GOT3 (cell line): ENCODE results near the gene CELF4.

Experiments used
- DNase-seq: peaks from one replicate; lab custom pipeline; 2025; ENCODE audit warnings: mixed read lengths; lab: John Stamatoyannopoulos, UW

Gene CELF4

GRCh38 chr18:37280701-37281393 is 284.8 kb downstream of the CELF4 start:
- DNase-seq = no peak

- no peak for DNase-seq
Observed at GRCh38 chr18:37277804-37278203, 287.8 kb downstream of the CELF4 start.

GRCh38 chr18:37276111-37276890 is 289.3 kb downstream of the CELF4 start:
- no peak for DNase-seq

- no peak for DNase-seq
Observed at GRCh38 chr18:37275237-37275741, 290.3 kb downstream of the CELF4 start.

- DNase-seq = no peak
Observed at GRCh38 chr18:37274309-37275236, 291.0 kb downstream of the CELF4 start.

- no peak for DNase-seq
Observed at GRCh38 chr18:37272841-37273240, 292.8 kb downstream of the CELF4 start.

GRCh38 chr18:37272226-37272625 is 293.4 kb downstream of the CELF4 start:
- no peak for DNase-seq

GRCh38 chr18:37270666-37271052 is 294.9 kb downstream of the CELF4 start:
- no peak for DNase-seq

- no peak for DNase-seq
Observed at GRCh38 chr18:37270038-37270665, 295.4 kb downstream of the CELF4 start.

GRCh38 chr18:37266290-37266689 is 299.3 kb downstream of the CELF4 start:
- DNase-seq = no peak

GRCh38 chr18:37265382-37265781 is 300.2 kb downstream of the CELF4 start:
- DNase-seq = no peak

GRCh38 chr18:37264956-37265355 is 300.6 kb downstream of the CELF4 start:
- no peak for DNase-seq

GRCh38 chr18:37261988-37262387 is 303.6 kb downstream of the CELF4 start:
- no peak for DNase-seq

- DNase-seq = no peak
Observed at GRCh38 chr18:37261246-37261840, 304.3 kb downstream of the CELF4 start.

- DNase-seq = no peak
Observed at GRCh38 chr18:37260367-37261093, 305.1 kb downstream of the CELF4 start.

GRCh38 chr18:37259711-37260110 is 305.9 kb downstream of the CELF4 start:
- DNase-seq = no peak

- DNase-seq = no peak
Observed at GRCh38 chr18:37258819-37259218, 306.8 kb downstream of the CELF4 start.

- no peak for DNase-seq
Observed at GRCh38 chr18:37258131-37258530, 307.5 kb downstream of the CELF4 start.

GRCh38 chr18:37254973-37255372 is 310.6 kb downstream of the CELF4 start:
- DNase-seq = no peak

- no peak for DNase-seq
Observed at GRCh38 chr18:37254236-37254754, 311.3 kb downstream of the CELF4 start.
